Mammary epithelial cell (primary cell): Measurements from ENCODE around the gene MAN1B1.

Experiments
- CTCF ChIP-seq, 2 donors: IDR thresholded peaks in 1 of 2; conservative IDR thresholded peaks in 1 of 2; 2 replicates each; pipeline ENCODE4 v1.5.1; 2011 to 2012; ENCODE audit warnings: inconsistent platforms in 2 of 2, low read length in 2 of 2, mild to moderate bottlenecking in 2 of 2, control low read depth in 1 of 2, low read depth in 1 of 2; ENCODE audit not compliant: insufficient read depth in 1 of 2; ENCODE audit errors: extremely low read depth in 1 of 2
- EZH2 ChIP-seq: IDR thresholded peaks from 2 replicates; pipeline ENCODE4 v1.6.1; 2012; ENCODE audit warnings: low read length, inconsistent platforms, borderline replicate concordance

DNA sequence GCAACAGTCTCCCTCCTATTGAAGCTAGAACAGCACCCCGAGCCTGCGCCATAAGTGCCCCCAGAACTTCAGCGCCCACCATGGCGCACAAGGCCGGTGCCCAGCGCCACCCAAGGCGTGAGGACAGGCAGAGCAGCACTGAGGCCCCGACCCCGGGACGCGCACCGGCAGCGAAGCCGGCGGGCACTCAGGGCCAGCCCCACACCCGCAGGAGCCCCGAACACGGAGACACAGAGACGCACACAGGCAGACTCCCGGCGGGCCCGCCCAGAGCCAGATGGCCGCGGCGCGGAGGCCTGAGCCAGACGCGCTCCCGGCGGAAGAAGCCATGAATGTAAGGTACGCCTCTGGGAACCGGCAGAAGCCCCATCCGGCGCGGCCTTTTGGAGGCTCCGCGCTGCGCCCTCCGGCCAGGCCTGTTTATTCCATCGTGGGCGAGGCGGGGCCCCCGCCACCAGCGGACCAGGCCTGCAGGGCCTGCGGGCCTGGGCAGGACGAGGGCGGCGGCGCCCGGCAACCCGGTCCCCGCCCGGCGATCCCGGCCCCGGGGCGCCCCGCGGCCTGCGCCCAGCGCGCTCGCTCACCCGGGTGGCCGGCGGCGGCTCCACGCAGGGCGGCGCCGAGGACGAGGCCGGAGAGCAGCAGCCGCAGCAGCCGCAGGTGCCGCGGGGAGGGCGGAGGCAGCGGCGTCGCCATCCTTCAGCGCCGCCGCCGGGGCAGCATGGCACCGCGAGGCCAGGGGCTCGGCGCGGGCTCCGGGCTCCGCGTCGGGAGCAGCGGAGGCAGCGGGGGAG is 41.3 kb upstream of the MAN1B1 start:
- no peak for TF ChIP-seq CTCF (conservative IDR thresholded peaks at IDR 0.05 in 1 of 2, IDR thresholded peaks at IDR 0.05 in 1 of 2; ENCODE audit: extremely low read depth in 1 of 2, insufficient read depth in 1 of 2, low read depth in 1 of 2, low read length in 2 of 2)
- no peak for TF ChIP-seq EZH2
